Measurements from ENCODE around the gene ACSM3. TPM values are rescaled to one million over a fixed set of nuclear protein-coding genes. Genes with fewer than 3 reads are reported as not detected.

Gene ACSM3
- total and polyA plus RNA-seq, 4 donors = 10.3 to 48.6 (median 27.3) TPM

DNA sequence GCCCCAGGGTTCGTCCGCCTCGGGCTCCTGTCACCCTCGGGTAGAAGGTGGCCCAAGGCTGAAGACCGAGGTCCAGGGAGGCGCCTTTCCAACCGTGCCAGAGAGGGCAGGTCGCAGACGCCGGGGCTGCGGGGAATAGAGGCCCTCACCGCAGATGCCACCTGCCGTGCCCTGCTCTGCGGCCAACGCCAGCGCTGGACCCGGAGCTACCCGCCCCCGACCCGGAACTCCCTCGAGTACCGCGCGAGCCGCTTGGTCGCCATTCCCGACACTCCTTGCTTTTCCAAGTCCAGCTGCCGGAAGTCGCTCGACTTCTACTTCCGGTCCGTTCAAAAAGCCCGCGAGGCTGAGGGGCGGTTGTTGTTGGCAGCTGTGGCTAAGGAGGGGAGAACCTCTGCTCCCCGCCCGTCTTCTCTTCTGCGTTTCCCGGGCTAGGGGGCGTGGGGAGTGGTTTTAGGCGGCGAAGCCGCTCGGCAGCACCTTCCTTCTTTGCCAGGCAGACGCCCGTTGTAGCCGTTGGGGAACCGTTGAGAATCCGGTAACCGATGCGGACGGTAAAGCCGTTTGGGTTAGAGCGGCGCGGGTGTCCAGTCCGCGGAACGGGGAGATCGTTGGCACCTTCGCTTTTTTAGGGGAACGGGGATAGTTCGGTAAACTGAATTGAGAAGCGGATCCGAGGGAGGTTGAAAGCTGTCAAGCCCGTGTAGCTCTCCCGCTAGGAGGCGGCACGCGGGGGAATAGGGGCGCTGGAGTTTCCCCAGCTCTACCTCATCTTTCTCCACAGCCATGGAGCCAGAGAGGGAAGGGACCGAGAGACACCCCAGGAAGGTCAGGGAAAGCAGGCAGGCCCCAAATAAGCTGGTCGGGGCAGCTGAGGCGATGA lies 42.6 kb downstream of the ACSM3 start, which contains the start of the genes ERI2 and REXO5:
Gene ERI2, minus strand, starts transcription at position 305 of the 883 bp plus-strand sequence. Its CDS starts 42 bp downstream, at position 263.
Gene REXO5, plus strand, starts transcription at position 360 of the 883 bp plus-strand sequence. Its CDS starts 427 bp downstream, at position 787.
- WGBS, 2 donors = 0% methylated on average over 74 of the region's 74 CpGs
- Histone ChIP-seq H3K9ac (ENCODE audit: insufficient read depth in 1 of 2, low read length in 2 of 2) (peak within 1 kb of the TSS; percentile 42 to 87), H3K4me3 (peak within 1 kb of the TSS; percentile 94), H3K9me3 (ENCODE audit: control insufficient read depth in 4 of 4, insufficient read depth in 3 of 4, low read length in 3 of 4) (no peaks in the 10 kb centered on the region), H3K36me3 (ENCODE audit: control insufficient read depth in 4 of 4, insufficient read depth in 4 of 4, low read length in 4 of 4) (no peaks in the 10 kb centered on the region), H3K27me3 (ENCODE audit: control insufficient read depth in 3 of 3, insufficient read depth in 3 of 3, low read length in 2 of 3) (no peaks in the 10 kb centered on the region), H3K27ac (ENCODE audit: low read depth in 1 of 2, low read length in 1 of 2) (peak within 1 kb of the TSS; percentile 89 to 92), H3K4me1 (ENCODE audit: control insufficient read depth in 5 of 5, insufficient read depth in 5 of 5, low read length in 5 of 5) (peaks cover 0 to 8% (median 3%) of the 10 kb centered on the region in 5 donors)
- DNase-seq = peak; percentile 98
- no peak for TF ChIP-seq CTCF (IDR thresholded peaks at IDR 0.05; ENCODE audit: control extremely low read depth, extremely low read depth)
- ATAC-seq (ENCODE audit: insufficient read depth, low FRiP score) = peak; percentile 90

- 88 to 93% methylated on average over 11 of the region's 11 CpGs for WGBS, 2 donors
- Histone ChIP-seq H3K4me3 (no peak overlapping the region), H3K9me3 (ENCODE audit: control insufficient read depth in 4 of 4, insufficient read depth in 3 of 4, low read length in 3 of 4) (no peaks in the 10 kb centered on the region), H3K4me1 (ENCODE audit: control insufficient read depth in 5 of 5, insufficient read depth in 5 of 5, low read length in 5 of 5) (peaks cover 0 to 10% (median 3%) of the 10 kb centered on the region in 5 donors), H3K27ac (ENCODE audit: low read depth in 1 of 2, low read length in 1 of 2) (no peak overlapping the region), H3K36me3 (ENCODE audit: control insufficient read depth in 4 of 4, insufficient read depth in 4 of 4, low read length in 4 of 4) (no peaks in the 10 kb centered on the region), H3K27me3 (ENCODE audit: control insufficient read depth in 3 of 3, insufficient read depth in 3 of 3, low read length in 2 of 3) (no peaks in the 10 kb centered on the region), H3K9ac (ENCODE audit: insufficient read depth in 1 of 2, low read length in 2 of 2) (no peak overlapping the region)
- no peak for ATAC-seq (ENCODE audit: insufficient read depth, low FRiP score)
- no peak for DNase-seq
- TF ChIP-seq CTCF (IDR thresholded peaks at IDR 0.05; ENCODE audit: control extremely low read depth, extremely low read depth) = no peak
Measured at GRCh38 chr16:20807862-20808261, 44.0 kb downstream of the ACSM3 start.

DNA sequence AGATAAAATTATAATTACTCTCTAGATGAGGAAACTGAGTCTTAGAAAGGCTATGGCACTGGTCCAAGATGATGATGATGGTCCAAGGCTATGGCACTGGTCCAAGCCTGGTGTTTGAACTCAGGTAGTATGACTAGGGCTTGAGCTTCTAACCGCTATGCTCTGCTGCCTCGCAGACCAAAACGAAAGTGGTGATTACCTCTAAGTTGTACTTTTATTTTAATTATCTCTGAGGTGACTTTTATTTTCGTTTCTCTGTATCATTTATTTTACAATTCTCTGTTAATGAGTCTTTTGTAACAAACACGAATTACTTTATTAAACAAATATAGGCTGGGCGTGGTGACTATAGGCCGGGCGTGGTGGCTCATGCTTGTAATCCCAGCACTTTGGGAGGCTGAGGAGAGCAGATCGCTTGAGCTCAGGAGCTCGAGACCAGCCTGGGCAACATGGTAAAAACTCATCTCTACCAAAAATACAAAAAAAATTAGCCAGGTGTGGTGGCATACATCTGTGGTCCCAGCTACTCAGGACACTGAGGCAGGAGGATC lies 48.1 kb downstream of the ACSM3 start:
- Histone ChIP-seq H3K36me3 (ENCODE audit: control insufficient read depth in 4 of 4, insufficient read depth in 4 of 4, low read length in 4 of 4) (peaks cover 0 to 11% (median 5%) of the 10 kb centered on the region in 4 donors), H3K4me1 (ENCODE audit: control insufficient read depth in 5 of 5, insufficient read depth in 5 of 5, low read length in 5 of 5) (peaks cover 0 to 7% (median 0%) of the 10 kb centered on the region in 5 donors), H3K9me3 (ENCODE audit: control insufficient read depth in 4 of 4, insufficient read depth in 3 of 4, low read length in 3 of 4) (no peaks in the 10 kb centered on the region), H3K27ac (ENCODE audit: low read depth in 1 of 2, low read length in 1 of 2) (no peak overlapping the region), H3K27me3 (ENCODE audit: control insufficient read depth in 3 of 3, insufficient read depth in 3 of 3, low read length in 2 of 3) (no peaks in the 10 kb centered on the region), H3K4me3 (no peak overlapping the region), H3K9ac (ENCODE audit: insufficient read depth in 1 of 2, low read length in 2 of 2) (no peak overlapping the region)
- ATAC-seq (ENCODE audit: insufficient read depth, low FRiP score) (no peak), DNase-seq (no peak)
- WGBS, 2 donors = 92 to 96% methylated on average over 10 of the region's 10 CpGs
- no peak for TF ChIP-seq CTCF (IDR thresholded peaks at IDR 0.05; ENCODE audit: control extremely low read depth, extremely low read depth)
